IMR-90 (cell line): ENCODE results near the gene ACOX1. TPM values are rescaled to one million over a fixed set of nuclear protein-coding genes. Genes with fewer than 3 reads are reported as not detected.

Source experiments
- ATAC-seq: fragments of 200-7000 bp; cut with Tn5 transposase; 2 replicates; pipeline ENCODE4 v1.9.1; 2020; ENCODE audit warnings: low read depth, mild to moderate bottlenecking, moderate library complexity
- BruUV-seq: library from RNA; stranded (reverse); fragments of 400-500 nt; replicated peaks from 2 replicates; lab custom pipeline; 2021; lab: Mats Ljungman, UMichigan
- CTCF ChIA-PET: fragments of 300-600 bp; formaldehyde crosslinking; extraction: SDS; loops from one replicate; lab custom pipeline; 2021; ENCODE audit warnings: antibody characterized with exemption; lab: Yijun Ruan, JAX
- POLR2A ChIA-PET: fragments of 300-600 bp; sonication (Branson Sonifier 250); formaldehyde crosslinking; loops from one replicate; lab custom pipeline; 2022; ENCODE audit warnings: antibody characterized with exemption; ENCODE audit not compliant: unreplicated experiment; lab: Charles Lee
- DNase-seq: peaks from one replicate; pipeline ENCODE4 v3.0.0; 2013
- H2AFZ ChIP-seq: replicated peaks from 2 replicates; pipeline ENCODE3; 2013; ENCODE audit warnings: low read length, mild to moderate bottlenecking; ENCODE audit not compliant: poor library complexity
- H2AK5ac ChIP-seq: 2 replicates; pipeline ENCODE4 v1.6.1; 2013; ENCODE audit warnings: low read depth, low read length, inconsistent platforms
- H2AK9ac ChIP-seq: replicated peaks from 2 replicates; pipeline ENCODE3; 2013; ENCODE audit warnings: mild to moderate bottlenecking, low read depth, low read length, moderate library complexity; ENCODE audit not compliant: poor library complexity
- H2BK120ac ChIP-seq: 2 replicates; pipeline ENCODE4 v1.6.1; 2013; ENCODE audit warnings: low read depth, low read length, inconsistent platforms
- H2BK15ac ChIP-seq: 3 replicates; pipeline ENCODE4 v1.6.1; 2013; ENCODE audit warnings: low read depth, low read length, inconsistent platforms
- H2BK20ac ChIP-seq: 2 replicates; pipeline ENCODE4 v1.6.1; 2013; ENCODE audit warnings: low read depth, mild to moderate bottlenecking, inconsistent platforms, low read length, moderate library complexity
- H2BK5ac ChIP-seq: 2 replicates; pipeline ENCODE4 v1.6.1; 2013; ENCODE audit warnings: mild to moderate bottlenecking, low read depth, low read length, inconsistent platforms; ENCODE audit not compliant: poor library complexity, severe bottlenecking
- H3K14ac ChIP-seq: replicated peaks from 2 replicates; pipeline ENCODE4 v1.6.1; 2013; ENCODE audit warnings: low read depth, low read length, inconsistent platforms
- H3K18ac ChIP-seq: 2 replicates; pipeline ENCODE4 v1.6.1; 2013; ENCODE audit warnings: low read depth, low read length, control low read depth
- H3K23ac ChIP-seq: 2 replicates; pipeline ENCODE4 v1.6.1; 2013; ENCODE audit warnings: low read depth, low read length, inconsistent platforms
- H3K27ac ChIP-seq: 2 replicates; pipeline ENCODE4 v1.5.1; 2013; ENCODE audit warnings: mild to moderate bottlenecking, control low read depth, low read length; ENCODE audit not compliant: insufficient read depth
- H3K27me3 ChIP-seq: 2 replicates; pipeline ENCODE4 v1.6.1; 2013; ENCODE audit warnings: low read length; ENCODE audit not compliant: control insufficient read depth, insufficient read depth
- H3K36me3 ChIP-seq: 2 replicates; pipeline ENCODE4 v1.6.1; 2013; ENCODE audit warnings: low read length, mixed read lengths; ENCODE audit not compliant: control insufficient read depth, insufficient read depth
- H3K4ac ChIP-seq: 2 replicates; pipeline ENCODE4 v1.6.1; 2013; ENCODE audit warnings: low read depth, low read length, inconsistent platforms
- H3K4me1 ChIP-seq: 2 replicates; pipeline ENCODE4 v1.6.1; 2013; ENCODE audit warnings: low read length, mixed read lengths; ENCODE audit not compliant: control insufficient read depth, insufficient read depth
- H3K4me2 ChIP-seq: 2 replicates; pipeline ENCODE4 v1.6.1; 2013; ENCODE audit warnings: low read depth, mild to moderate bottlenecking, control low read depth, low read length, moderate library complexity
- H3K4me3 ChIP-seq: 2 replicates; pipeline ENCODE4 v1.5.1; 2013; ENCODE audit warnings: low read depth, mild to moderate bottlenecking, control low read depth, low read length, moderate library complexity; ENCODE audit not compliant: insufficient read depth
- H3K56ac ChIP-seq: 2 replicates; pipeline ENCODE4 v1.6.1; 2013; ENCODE audit warnings: low read length, inconsistent platforms; ENCODE audit not compliant: insufficient read depth; ENCODE audit errors: extremely low read depth
- H3K79me1 ChIP-seq, 2 experiments: 2 replicates each; pipeline ENCODE4 v1.6.1; 2013; ENCODE audit warnings: low read length in 2 of 2, inconsistent platforms in 1 of 2, low read depth in 1 of 2
- H3K9ac ChIP-seq: 2 replicates; pipeline ENCODE4 v1.6.1; 2013; ENCODE audit warnings: low read depth, low read length, control low read depth
- H3K9me1 ChIP-seq: 2 replicates; pipeline ENCODE4 v1.6.1; 2013; ENCODE audit warnings: low read length, inconsistent platforms; ENCODE audit not compliant: insufficient read depth
- H3K9me3 ChIP-seq: 2 replicates; pipeline ENCODE4 v1.6.1; 2013; ENCODE audit warnings: low read length; ENCODE audit not compliant: control insufficient read depth, insufficient read depth
- H4K20me1 ChIP-seq: 2 replicates; pipeline ENCODE4 v1.6.1; 2013; ENCODE audit warnings: low read length, inconsistent platforms; ENCODE audit not compliant: insufficient read depth
- H4K5ac ChIP-seq: 2 replicates; pipeline ENCODE4 v1.6.1; 2013; ENCODE audit warnings: mild to moderate bottlenecking, low read depth, low read length, control low read depth
- H4K8ac ChIP-seq, 2 experiments: 2 replicates each; pipeline ENCODE4 v1.6.1; 2013; ENCODE audit warnings: low read depth in 2 of 2, low read length in 2 of 2, control low read depth in 1 of 2, inconsistent platforms in 1 of 2
- H4K91ac ChIP-seq: 2 replicates; pipeline ENCODE4 v1.6.1; 2013; ENCODE audit warnings: low read depth, low read length, inconsistent platforms; ENCODE audit not compliant: insufficient read depth
- BHLHE40 ChIP-seq: fragments of 150-350 bp; IDR thresholded peaks from 2 replicates; pipeline ENCODE4 v1.6.1; 2016; ENCODE audit warnings: mild to moderate bottlenecking, low read depth, low read length
- CEBPB ChIP-seq: IDR thresholded peaks from 2 replicates; pipeline ENCODE4 v1.6.1; 2012; ENCODE audit warnings: low read depth, low read length, improper control_type of control experiment
- CHD1 ChIP-seq: IDR thresholded peaks from 2 replicates; pipeline ENCODE4 v1.6.1; 2012; ENCODE audit warnings: low read depth, low read length, improper control_type of control experiment
- CTCF ChIP-seq: conservative IDR thresholded peaks from 2 replicates; pipeline ENCODE4 v1.5.1; 2012; ENCODE audit warnings: mild to moderate bottlenecking, low read depth, low read length, improper control_type of control experiment
- ELK1 ChIP-seq: fragments of 150-350 bp; IDR thresholded peaks from 2 replicates; pipeline ENCODE4 v1.6.1; 2016; ENCODE audit warnings: low read depth, mild to moderate bottlenecking, low read length, moderate library complexity, borderline replicate concordance
- FOS ChIP-seq: fragments of 150-350 bp; IDR thresholded peaks from 2 replicates; pipeline ENCODE4 v1.6.1; 2016; ENCODE audit warnings: low read depth, low read length
- MAZ ChIP-seq: IDR thresholded peaks from 2 replicates; pipeline ENCODE4 v1.6.1; 2012; ENCODE audit warnings: low read depth, mild to moderate bottlenecking, low read length, improper control_type of control experiment, moderate library complexity, borderline replicate concordance
- MXI1 ChIP-seq: IDR thresholded peaks from 2 replicates; pipeline ENCODE4 v1.6.1; 2012; ENCODE audit warnings: low read depth, mild to moderate bottlenecking, low read length, moderate library complexity, borderline replicate concordance
- POLR2A ChIP-seq: IDR thresholded peaks from 2 replicates; pipeline ENCODE4 v1.6.1; 2012; ENCODE audit warnings: mild to moderate bottlenecking, low read depth, low read length
- RAD21 ChIP-seq: IDR thresholded peaks from 2 replicates; pipeline ENCODE4 v1.6.1; 2012; ENCODE audit warnings: low read length, improper control_type of control experiment
- RFX5 ChIP-seq: IDR thresholded peaks from 2 replicates; pipeline ENCODE4 v1.8.0; 2012; ENCODE audit warnings: low read depth, mild to moderate bottlenecking, low read length, moderate library complexity
- SMC3 ChIP-seq: fragments of 150-350 bp; IDR thresholded peaks from 2 replicates; pipeline ENCODE4 v1.6.1; 2016; ENCODE audit warnings: low read depth, mild to moderate bottlenecking, antibody characterized with exemption, low read length, moderate library complexity
- USF2 ChIP-seq: fragments of 150-350 bp; IDR thresholded peaks from 2 replicates; pipeline ENCODE4 v1.6.1; 2017; ENCODE audit warnings: mild to moderate bottlenecking, antibody characterized with exemption, low read length, low read depth
- WGBS, 2 experiments: methylation state at CpG; one replicate each; pipeline versions ENCODE4 v1.1.5 to v1.1.7; 2013; ENCODE audit warnings: missing lambda C conversion rate in 2 of 2; ENCODE audit not compliant: insufficient read length in 1 of 2; ENCODE audit errors: extremely low coverage in 2 of 2; 5-methylcytosine and 5-hydroxymethylcytosine counted together
- dilution Hi-C: fragments of 300-500 bp; cut with HindIII; formaldehyde crosslinking; loops from one replicate; pipeline ENCODE4 v1.14.3; 2018; ENCODE audit warnings: low sequenced_read_pairs; ENCODE audit not compliant: unreplicated experiment
- in situ Hi-C: fragments of 300-500 bp; cut with MboI; formaldehyde crosslinking; loops from 3 replicates; pipeline ENCODE4 v1.14.3; 2019; ENCODE audit warnings: low sequenced_read_pairs, inconsistent platforms, mixed read lengths
- intact Hi-C: fragments of 100-400 bp; cut with micrococcal nuclease; formaldehyde crosslinking; loops from 2 replicates; pipeline ENCODE4 v1.10.0; 2022
- polyA plus RNA-seq, 3 experiments: library from polyadenylated mRNA; depleted of rRNA; stranded (reverse); fragments of >200 nt; gene quantifications; 2 replicates each; pipeline ENCODE4 v1.2.3, GENCODE V29; 2012; ENCODE audit warnings: low replicate concordance in 1 of 3
- total RNA-seq: library from RNA; depleted of rRNA; stranded (reverse); fragments of >200 nt; gene quantifications from 2 replicates; pipeline ENCODE4 v1.2.3, GENCODE V29; 2012

ACOX1 gene
- total and polyA plus RNA-seq, 2 of the 4 experiments (the other 2 are of a cell fraction) = 16.1 to 94.8 TPM

GRCh38 chr17:75896415-75897159 is 82.4 kb downstream of the ACOX1 start, which contains the start of gene TRIM65:
TRIM65 (minus strand) TSS chr17:75896951; CDS start chr17:75896937, 14 bp downstream.
- Histone ChIP-seq H3K27ac (peak within 1 kb of the TSS; percentile 97), H2AK5ac (peak within 1 kb of the TSS; percentile 72), H3K4me2 (peak within 1 kb of the TSS; percentile 95), H3K56ac (no peak within 1 kb of the TSS; the same call in 1 of the 2 replicates), H3K4me3 (peak within 1 kb of the TSS; percentile 94), H3K14ac (peak within 1 kb of the TSS; percentile 99), H2BK15ac (no peak within 1 kb of the TSS; the same call in 2 of the 3 replicates), H4K20me1 (0 out of 2 replicates have a peak, but pooled peaks cover 2% of the 10 kb centered on the region), H3K4ac (peak within 1 kb of the TSS; percentile 97), H2BK120ac (peak within 1 kb of the TSS; percentile 77), H3K18ac (peak within 1 kb of the TSS; percentile 42; the same call in 1 of the 2 replicates), H3K9me1 (peaks cover 10% of the 10 kb centered on the region; the same call in 1 of the 2 replicates), H4K91ac (peak within 1 kb of the TSS; percentile 77), H2AK9ac (peak within 1 kb of the TSS; percentile 99), H3K36me3 (peaks cover 24% of the 10 kb centered on the region), H2BK20ac (no peak within 1 kb of the TSS), H4K8ac (peak within 1 kb of the TSS; percentile 38 to 96), H3K23ac (peak within 1 kb of the TSS; percentile 79), H3K9me3 (no peaks in the 10 kb centered on the region), H3K27me3 (no peaks in the 10 kb centered on the region), H4K5ac (peak within 1 kb of the TSS; percentile 89), H2BK5ac (peak within 1 kb of the TSS; percentile 92), H3K4me1 (peaks cover 7% of the 10 kb centered on the region; the same call in 1 of the 2 replicates), H3K9ac (peak within 1 kb of the TSS; percentile 89), H2AFZ (peak within 1 kb of the TSS; percentile 100), H3K79me1 (peaks cover 9 to 42% of the 10 kb centered on the region in 2 experiments; a peak in 3 of 4 replicates)
- dilution Hi-C loops = no loop called here
- BruUV-seq = no TSS peak
- intact Hi-C loops = no loop called here
- WGBS, 2 experiments = 1% methylated on average over 53 of the region's 102 CpGs; no CpG with 5 or more reads in 1 of the 2 experiments
- in situ Hi-C loops = no loop called here
- POLR2A ChIA-PET = interaction anchor here (0.9 to 1.8 kb wide), 2 partner anchors 18 to 117 kb away, joined by 4 to 7 read pairs; partner anchors contain the start of gene TRIM47
- DNase-seq = peak; percentile 74
- CTCF ChIA-PET = interaction anchor here (0.5 to 1.7 kb wide), 5 partner anchors 17 to 295 kb away, joined by 3 to 7 read pairs (median 3); partner anchors contain the start of gene WBP2
- ATAC-seq = peak; percentile 89
- TF ChIP-seq MAZ = peak; percentile 50; the same call in 1 of the 2 replicates
- peak; percentile 44; the same call in 1 of the 2 replicates for TF ChIP-seq FOS
- TF ChIP-seq SMC3 = peak; percentile 33; the same call in 1 of the 2 replicates
- TF ChIP-seq RAD21 = peak; percentile 60
- TF ChIP-seq POLR2A = no peak; the same call in 1 of the 2 replicates
- no peak for TF ChIP-seq USF2
- TF ChIP-seq ELK1 = no peak
- peak; percentile 44; the same call in 1 of the 2 replicates for TF ChIP-seq BHLHE40
- peak; percentile 86; the same call in 1 of the 2 replicates for TF ChIP-seq MXI1
- no peak for TF ChIP-seq CEBPB
- peak; percentile 59 for TF ChIP-seq CTCF
- 0 out of 2 replicates have a peak, but pooled peaks have one; percentile 70 for TF ChIP-seq CHD1
- TF ChIP-seq RFX5 = no peak
